B cell (primary cell): ENCODE data around the gene BRD1. TPM values are rescaled to one million over a fixed set of nuclear protein-coding genes. Genes with fewer than 3 reads are reported as not detected.
"Not testable (repeated sequence)": the region's sequence is repeated elsewhere in the genome, so short reads cannot be mapped to it uniquely, and the experiment has no call there.

Experiments used
- ATAC-seq: fragments of 200-7000 bp; cut with Tn5 transposase; one replicate; pipeline ENCODE4 v1.10.0; 2021; ENCODE audit warnings: low read depth, mild to moderate bottlenecking, moderate number of reproducible peaks, moderate library complexity
- CTCF ChIA-PET: fragments of 350-600 bp; sonication (Branson Sonifier 250); formaldehyde crosslinking; loops from one replicate; lab custom pipeline; 2021; ENCODE audit warnings: antibody characterized with exemption, inconsistent platforms; lab: Charles Lee
- POLR2A ChIA-PET: fragments of 350-600 bp; sonication (Branson Sonifier 250); formaldehyde crosslinking; loops from one replicate; lab custom pipeline; 2021; ENCODE audit warnings: antibody characterized with exemption; lab: Charles Lee
- DNase-seq: peaks from one replicate; pipeline ENCODE4 v3.0.0; 2013
- H2AFZ ChIP-seq: 2 replicates; pipeline ENCODE4 v1.6.1; 2012; ENCODE audit warnings: mild to moderate bottlenecking, low read depth, low read length; ENCODE audit not compliant: insufficient read depth, poor library complexity, severe bottlenecking
- H3K27ac ChIP-seq, 2 donors: 1 replicate in 1 of 2; 2 replicates in 1 of 2; pipeline ENCODE4 v1.5.1; 2012 to 2013; ENCODE audit warnings: low read length in 2 of 2, mild to moderate bottlenecking in 2 of 2, moderate library complexity in 1 of 2
- H3K27me3 ChIP-seq, 4 experiments: fragments of 200-600 bp in 1 of 4; sonication (generic) in 1 of 4; replicated peaks in 1 of 4; 1 replicate in 2 of 4; 2 replicates in 2 of 4; pipeline versions ENCODE4 v1.6.1 to v1.7.0; 2013 to 2016; ENCODE audit warnings: low read length in 3 of 4, mild to moderate bottlenecking in 2 of 4, mixed read lengths in 1 of 4, moderate library complexity in 1 of 4; ENCODE audit not compliant: insufficient read depth in 4 of 4, control insufficient read depth in 3 of 4; ENCODE audit errors: control extremely low read depth in 1 of 4
- H3K36me3 ChIP-seq, 2 experiments: replicated peaks in 1 of 2; 1 replicate in 1 of 2; 2 replicates in 1 of 2; pipeline versions ENCODE4 v1.6.1 to v1.7.1; 2013; ENCODE audit warnings: low read length in 1 of 2; ENCODE audit not compliant: insufficient read depth in 2 of 2, control insufficient read depth in 1 of 2; ENCODE audit errors: control extremely low read depth in 1 of 2, extremely low read depth in 1 of 2
- H3K4me1 ChIP-seq, 2 donors: fragments of 200-600 bp in 1 of 2; sonication (generic) in 1 of 2; 1 replicate in 1 of 2; 2 replicates in 1 of 2; pipeline versions ENCODE4 v1.5.1 to v1.6.1; 2013 to 2017; ENCODE audit warnings: low read length in 2 of 2; ENCODE audit not compliant: control insufficient read depth in 2 of 2, insufficient read depth in 2 of 2
- H3K4me2 ChIP-seq: replicated peaks from 2 replicates; pipeline ENCODE3; 2012; ENCODE audit warnings: mild to moderate bottlenecking, low read depth, low read length; ENCODE audit not compliant: poor library complexity, severe bottlenecking
- H3K4me3 ChIP-seq, 5 experiments: fragments of 200-600 bp in 1 of 5; sonication (generic) in 1 of 5; 1 replicate in 3 of 5; 2 replicates in 2 of 5; pipeline versions ENCODE4 v1.5.1 to v1.7.0; 2011 to 2016; ENCODE audit warnings: low read length in 4 of 5, mild to moderate bottlenecking in 4 of 5, low read depth in 2 of 5, control low read depth in 1 of 5, moderate library complexity in 1 of 5; ENCODE audit not compliant: insufficient read depth in 1 of 5; ENCODE audit errors: control extremely low read depth in 1 of 5, extremely low read depth in 1 of 5
- H3K79me2 ChIP-seq: fragments of 200-600 bp; sonication (generic); one replicate; pipeline ENCODE4 v1.6.0; 2016; ENCODE audit warnings: low read length; ENCODE audit not compliant: control insufficient read depth, insufficient read depth
- H3K9ac ChIP-seq: fragments of 200-600 bp; sonication (generic); 2 replicates; pipeline ENCODE4 v1.6.1; 2017; ENCODE audit warnings: mild to moderate bottlenecking, low read length, moderate library complexity
- H3K9me3 ChIP-seq, 3 donors: one replicate each; pipeline versions ENCODE4 v1.6.1 to v1.7.1; 2013; ENCODE audit warnings: low read length in 2 of 3; ENCODE audit not compliant: control insufficient read depth in 2 of 3, insufficient read depth in 1 of 3; ENCODE audit errors: control extremely low read depth in 1 of 3
- H4K20me1 ChIP-seq: 2 replicates; pipeline ENCODE4 v1.6.0; 2012; ENCODE audit warnings: mild to moderate bottlenecking, low read length; ENCODE audit not compliant: insufficient read depth, control insufficient read depth, poor library complexity, severe bottlenecking
- H3K27ac Mint-ChIP-seq: one replicate; pipeline ENCODE4 v1.8.0; 2021; ENCODE audit warnings: mixed read lengths
- H3K27me3 Mint-ChIP-seq: one replicate; pipeline ENCODE4 v1.8.0; 2021; ENCODE audit warnings: mixed read lengths
- H3K4me1 Mint-ChIP-seq: one replicate; pipeline ENCODE4 v1.8.0; 2021; ENCODE audit warnings: mixed read lengths
- H3K4me3 Mint-ChIP-seq: one replicate; pipeline ENCODE4 v1.8.0; 2021; ENCODE audit warnings: mixed read lengths
- H3K9me3 Mint-ChIP-seq: one replicate; pipeline ENCODE4 v1.8.0; 2022; ENCODE audit warnings: mixed read lengths; ENCODE audit not compliant: insufficient read depth
- CTCF ChIP-seq: fragments of 200-600 bp; IDR thresholded peaks from one replicate; pipeline ENCODE4 v1.8.0; 2022; ENCODE audit warnings: antibody characterized with exemption, mild to moderate bottlenecking
- EZH2 ChIP-seq: IDR thresholded peaks from 2 replicates; pipeline ENCODE4 v1.6.1; 2012; ENCODE audit warnings: borderline replicate concordance, low read depth, mild to moderate bottlenecking, moderate library complexity, low read length; ENCODE audit not compliant: insufficient read depth, poor library complexity, severe bottlenecking
- WGBS: methylation state at CpG from one replicate; pipeline ENCODE4 v1.1.5; 2013; ENCODE audit warnings: missing lambda C conversion rate; ENCODE audit not compliant: insufficient coverage; 5-methylcytosine and 5-hydroxymethylcytosine counted together
- intact Hi-C: fragments of 100-400 bp; cut with micrococcal nuclease; formaldehyde crosslinking; loops from one replicate; pipeline ENCODE4 v1.10.0; 2022
- polyA plus RNA-seq: library from polyadenylated mRNA; depleted of rRNA; stranded (reverse); fragments of >200 nt; gene quantifications from 2 replicates; pipeline ENCODE4 v1.2.3, GENCODE V29; 2012
- total RNA-seq, 2 donors: library from RNA; stranded (reverse); fragments of 120-200 nt in 1 of 2; gene quantifications; 1 replicate in 1 of 2; 2 replicates in 1 of 2; pipeline versions ENCODE4 v1.2.3 to v1.2.4, GENCODE V29; 2013 to 2022

The BRD1 gene
- total and polyA plus RNA-seq, 2 donors (not counting 1 experiment from before 2014, with no cell fraction given) = 16.9 to 73.3 TPM

- WGBS = under 1% methylated on average over 112 of the region's 127 CpGs
- peaks cover 0 to 25% (median 14%) of the 10 kb centered on the region in 4 experiments for H3K27me3 ChIP-seq
- peaks cover 43% of the 10 kb centered on the region for H3K4me1 Mint-ChIP-seq
- peak within 1 kb of the TSS; percentile 73 to 90 for H3K27ac ChIP-seq
- peak within 1 kb of the TSS; percentile 93 for H3K27ac Mint-ChIP-seq
- peaks cover 31 to 44% of the 10 kb centered on the region in 2 donors for H3K4me1 ChIP-seq
- peaks cover 0 to 9% (median 0%) of the 10 kb centered on the region in 3 donors for H3K9me3 ChIP-seq
- peak within 1 kb of the TSS; percentile 96 for H2AFZ ChIP-seq
- DNase-seq (peak; percentile 99), ATAC-seq (peak; percentile 88)
- H3K4me3 ChIP-seq = peak within 1 kb of the TSS; percentile 66 to 81 (median 77)
- H3K9me3 Mint-ChIP-seq = no peaks in the 10 kb centered on the region
- ChIA-PET CTCF (no interaction called here), POLR2A (interaction anchor here (1.0 kb wide), 1 partner anchor 72 kb away, joined by 4 read pairs; no protein-coding TSS in a partner anchor)
- peaks cover 16% of the 10 kb centered on the region for H3K27me3 Mint-ChIP-seq
- peaks cover 41% of the 10 kb centered on the region for H3K79me2 ChIP-seq
- intact Hi-C loops = loop anchor here (1.0 to 5.0 kb wide), 5 partner anchors 15 to 339 kb away; partner anchors contain the start of genes ALG12, BRD1 and CRELD2
- H3K4me3 Mint-ChIP-seq = peak within 1 kb of the TSS; percentile 87
- H3K4me2 ChIP-seq = peak within 1 kb of the TSS; percentile 95
- H3K36me3 ChIP-seq = no peaks in the 10 kb centered on the region
- peaks cover 41% of the 10 kb centered on the region for H4K20me1 ChIP-seq
- peak within 1 kb of the TSS; percentile 82 for H3K9ac ChIP-seq
- TF ChIP-seq EZH2 = no peak
- no peak for TF ChIP-seq CTCF
Measured at GRCh38 chr22:49852898-49853894, 25.5 kb upstream of the BRD1 start, which contains the start of gene ZBED4. Gene ZBED4, plus strand, starts transcription at chr22:49853844. Its CDS starts 29,819 bp downstream, at chr22:49883663.

GRCh38 chr22:49852568-49852897 lies 24.9 kb upstream of the BRD1 start:
- H3K27me3 ChIP-seq = peaks cover 0 to 32% (median 18%) of the 10 kb centered on the region in 4 experiments
- H3K9me3 ChIP-seq = peaks cover 0 to 14% (median 0%) of the 10 kb centered on the region in 3 donors
- H4K20me1 ChIP-seq = peaks cover 38% of the 10 kb centered on the region
- H3K4me2 ChIP-seq = peak overlapping the region; percentile 95
- CTCF ChIA-PET, ATAC-seq, DNase-seq, H3K36me3 ChIP-seq, H3K9me3 Mint-ChIP-seq, H3K27ac ChIP-seq: not testable (repeated sequence)
- peak overlapping the region; percentile 82 for H3K9ac ChIP-seq
- intact Hi-C loops = loop anchor here (5.0 kb wide), 2 partner anchors 120 to 340 kb away; no protein-coding TSS in a partner anchor
- peak overlapping the region; percentile 59 for H3K27ac Mint-ChIP-seq
- H3K4me3 ChIP-seq = peak overlapping the region in 4 of 5 experiments; percentile 66 to 81 (median 76)
- H3K79me2 ChIP-seq = peaks cover 34% of the 10 kb centered on the region
- H3K4me1 ChIP-seq = peaks cover 35 to 45% of the 10 kb centered on the region in 2 donors
- peak overlapping the region; percentile 75 for H3K4me3 Mint-ChIP-seq
- POLR2A ChIA-PET = interaction anchor here (0.7 to 1.0 kb wide), 2 partner anchors 73 to 735 kb away, joined by 4 to 5 read pairs; no protein-coding TSS in a partner anchor
- peaks cover 21% of the 10 kb centered on the region for H3K27me3 Mint-ChIP-seq
- peaks cover 44% of the 10 kb centered on the region for H3K4me1 Mint-ChIP-seq
- peak overlapping the region; percentile 96 for H2AFZ ChIP-seq
- 73% methylated on average over 7 of the region's 13 CpGs for WGBS
